ENCODE measurements around the gene CD2AP.

The CD2AP gene

DNA sequence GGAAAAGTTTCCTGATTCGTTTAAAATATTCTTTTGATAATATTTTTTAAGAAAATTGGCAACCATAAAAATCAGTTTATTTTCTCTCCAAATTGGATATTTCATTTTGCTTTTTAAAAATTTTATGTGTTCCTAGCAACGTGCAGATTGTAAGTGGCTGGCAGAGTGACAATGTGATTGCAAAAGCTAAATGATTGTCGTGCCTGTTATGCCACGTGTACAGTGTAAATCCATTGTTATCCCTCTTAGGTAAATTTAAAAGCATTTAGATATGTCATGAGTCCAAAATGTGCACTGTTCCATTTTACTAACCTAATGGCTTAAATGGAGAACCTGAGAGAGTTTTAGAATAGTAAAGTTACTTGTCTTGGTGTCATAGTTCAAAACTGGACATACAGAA, 126.4 kb downstream of the CD2AP start:
- TF ChIP-seq, protein P1, sequence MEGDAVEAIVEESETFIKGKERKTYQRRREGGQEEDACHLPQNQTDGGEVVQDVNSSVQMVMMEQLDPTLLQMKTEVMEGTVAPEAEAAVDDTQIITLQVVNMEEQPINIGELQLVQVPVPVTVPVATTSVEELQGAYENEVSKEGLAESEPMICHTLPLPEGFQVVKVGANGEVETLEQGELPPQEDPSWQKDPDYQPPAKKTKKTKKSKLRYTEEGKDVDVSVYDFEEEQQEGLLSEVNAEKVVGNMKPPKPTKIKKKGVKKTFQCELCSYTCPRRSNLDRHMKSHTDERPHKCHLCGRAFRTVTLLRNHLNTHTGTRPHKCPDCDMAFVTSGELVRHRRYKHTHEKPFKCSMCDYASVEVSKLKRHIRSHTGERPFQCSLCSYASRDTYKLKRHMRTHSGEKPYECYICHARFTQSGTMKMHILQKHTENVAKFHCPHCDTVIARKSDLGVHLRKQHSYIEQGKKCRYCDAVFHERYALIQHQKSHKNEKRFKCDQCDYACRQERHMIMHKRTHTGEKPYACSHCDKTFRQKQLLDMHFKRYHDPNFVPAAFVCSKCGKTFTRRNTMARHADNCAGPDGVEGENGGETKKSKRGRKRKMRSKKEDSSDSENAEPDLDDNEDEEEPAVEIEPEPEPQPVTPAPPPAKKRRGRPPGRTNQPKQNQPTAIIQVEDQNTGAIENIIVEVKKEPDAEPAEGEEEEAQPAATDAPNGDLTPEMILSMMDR (IDR thresholded peaks at IDR 0.05; ENCODE audit: low read depth, low read length, missing control alignments): no peak
- no peak for DNase-seq (ENCODE audit: low read depth)
- no peak overlapping the region for H3K4me3 ChIP-seq (ENCODE audit: low read depth, low read length)

DNA sequence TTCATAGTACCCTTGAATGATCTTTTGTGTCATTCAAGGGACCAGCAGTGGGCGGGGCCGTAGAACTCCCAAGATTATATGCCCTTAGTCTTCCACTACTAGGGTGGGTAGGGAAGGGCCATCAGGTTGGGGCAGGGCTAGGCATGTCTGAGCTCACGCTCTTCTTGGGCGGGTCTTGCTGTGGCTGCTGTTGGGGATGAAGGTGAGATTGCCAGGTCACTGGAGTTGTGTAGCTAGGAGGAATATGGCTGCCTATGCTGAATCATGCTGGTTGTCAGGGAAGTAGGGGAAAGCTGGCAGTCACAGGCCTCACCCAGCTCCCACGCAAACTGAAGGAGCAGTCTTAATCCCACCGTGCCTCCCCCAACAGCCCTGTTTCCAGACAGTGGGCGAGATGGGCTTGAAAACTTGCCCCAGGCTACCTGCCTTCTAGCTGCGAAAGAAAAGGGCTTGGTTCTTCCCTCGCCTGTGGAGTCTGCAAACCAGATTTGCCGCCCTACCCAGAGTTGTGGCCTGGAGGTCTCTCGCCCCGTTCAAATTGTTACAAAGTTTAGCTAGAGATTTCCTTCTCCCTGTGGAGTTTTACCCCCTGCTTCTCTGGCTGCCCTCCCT, 144.4 kb downstream of the CD2AP start:
- DNase-seq (ENCODE audit: low read depth): no peak
- TF ChIP-seq, protein P1 (IDR thresholded peaks at IDR 0.05; ENCODE audit: low read depth, low read length, missing control alignments): no peak
- H3K4me3 ChIP-seq (ENCODE audit: low read depth, low read length): no peak overlapping the region

DNA sequence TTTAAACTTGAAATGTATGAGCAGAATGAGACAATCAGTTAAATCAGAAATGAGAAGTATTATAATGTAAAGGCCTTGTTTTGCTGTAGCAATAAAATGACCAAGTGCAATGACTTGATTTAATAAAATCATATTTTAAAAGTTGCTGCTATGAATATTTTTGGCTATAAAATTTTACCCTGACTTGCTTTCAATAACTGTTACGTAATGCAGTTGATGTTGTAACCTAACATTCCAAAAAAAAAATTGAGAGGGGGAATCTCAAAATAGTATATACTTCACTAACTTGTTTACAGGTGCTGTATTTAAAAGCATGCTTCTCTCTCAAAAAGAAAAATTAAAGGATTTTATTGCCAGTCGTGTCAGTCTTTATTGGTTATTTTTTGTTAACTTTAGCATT, 149.2 kb downstream of the CD2AP start:
- no peak overlapping the region for H3K4me3 ChIP-seq (ENCODE audit: low read depth, low read length)
- TF ChIP-seq, protein P1 (IDR thresholded peaks at IDR 0.05; ENCODE audit: low read depth, low read length, missing control alignments): no peak
- no peak for DNase-seq (ENCODE audit: low read depth)

DNA sequence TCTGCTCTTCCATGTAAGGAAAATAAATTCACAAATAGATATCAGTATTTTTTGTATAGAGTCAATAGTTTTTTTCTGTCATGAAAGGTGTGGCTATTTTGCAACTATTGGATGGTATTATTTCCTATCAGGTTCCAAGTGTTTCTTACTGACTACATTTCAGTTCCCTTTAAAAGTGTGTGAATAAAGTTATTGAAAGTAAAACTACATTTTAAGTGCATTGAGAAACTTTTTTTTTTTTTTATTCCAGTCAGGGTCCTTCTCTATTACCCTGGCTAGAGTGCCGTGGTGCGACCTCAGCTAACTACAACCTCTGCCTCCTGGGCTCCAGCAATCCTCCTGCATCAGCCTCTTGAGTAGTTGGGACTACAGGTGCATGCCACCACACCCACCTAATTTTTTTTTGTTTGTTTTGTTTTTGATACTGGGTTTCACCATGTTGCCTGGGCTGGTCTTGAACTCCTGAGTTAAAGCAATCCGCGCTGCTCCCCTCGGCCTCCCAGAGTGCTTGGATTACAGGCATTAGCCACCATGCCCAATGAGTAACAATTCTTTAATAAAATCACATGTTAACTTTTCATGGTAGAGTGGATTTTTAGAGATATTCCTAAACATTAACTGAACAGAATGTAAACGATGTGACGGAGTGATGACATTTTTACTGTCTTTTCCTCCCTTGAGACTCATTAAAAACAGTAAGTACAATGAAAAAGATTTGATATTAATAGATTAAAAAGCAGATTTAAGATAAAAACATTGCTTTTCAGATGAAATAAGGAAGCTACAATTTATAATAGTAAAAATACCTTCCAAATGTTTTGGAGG, 151.1 kb downstream of the CD2AP start:
- H3K4me3 ChIP-seq (ENCODE audit: low read depth, low read length): no peak overlapping the region
- no peak for DNase-seq (ENCODE audit: low read depth)
- TF ChIP-seq, protein P1 (IDR thresholded peaks at IDR 0.05; ENCODE audit: low read depth, low read length, missing control alignments): no peak

DNA sequence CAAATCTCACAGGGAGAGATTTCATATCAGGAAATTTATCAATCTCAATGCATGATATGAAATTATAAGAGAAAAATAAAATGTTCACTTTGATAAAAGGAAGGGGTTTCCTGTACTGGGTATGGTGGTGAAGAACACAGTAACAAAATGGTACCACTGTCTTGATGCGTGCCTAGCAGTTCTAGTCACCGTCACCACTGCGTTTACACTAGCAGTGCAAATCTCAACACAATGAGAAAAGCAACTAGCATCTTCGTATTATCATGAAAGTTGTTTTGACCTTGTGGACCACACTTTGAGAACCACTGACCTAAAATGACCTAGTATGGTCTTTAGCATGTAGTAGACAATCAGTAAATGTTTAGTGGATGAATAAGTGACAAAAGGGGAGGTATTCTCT, 152.4 kb downstream of the CD2AP start:
- DNase-seq (ENCODE audit: low read depth): no peak
- TF ChIP-seq, protein P1 (IDR thresholded peaks at IDR 0.05; ENCODE audit: low read depth, low read length, missing control alignments): no peak
- no peak overlapping the region for H3K4me3 ChIP-seq (ENCODE audit: low read depth, low read length)

DNA sequence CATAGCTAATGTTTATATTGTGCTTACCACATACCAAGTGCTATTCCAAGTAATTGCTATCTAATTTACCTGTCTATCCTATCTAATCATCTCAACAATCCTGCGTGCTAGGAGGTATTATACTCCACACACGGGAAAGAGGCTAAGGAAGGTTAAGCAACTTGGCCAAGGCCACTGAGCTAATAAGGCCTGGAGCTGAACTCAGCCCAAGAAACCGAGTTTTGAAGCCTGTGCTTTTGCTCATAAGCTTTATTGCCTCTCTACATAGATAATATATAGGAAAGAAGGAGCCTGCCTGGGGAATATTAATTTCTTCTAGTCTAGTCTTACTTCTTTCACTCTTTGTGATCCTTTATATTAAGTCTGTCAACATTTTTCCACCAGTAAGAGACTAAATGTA, 153.0 kb downstream of the CD2AP start:
- H3K4me3 ChIP-seq (ENCODE audit: low read depth, low read length): no peak overlapping the region
- DNase-seq (ENCODE audit: low read depth): no peak
- TF ChIP-seq, protein P1 (IDR thresholded peaks at IDR 0.05; ENCODE audit: low read depth, low read length, missing control alignments): no peak

Measured in GM12864 (cell line).